ENCODE results near the gene SNAPIN. TPM values are rescaled to one million over a fixed set of nuclear protein-coding genes. Genes with fewer than 3 reads are reported as not detected.

SNAPIN gene
- total and polyA plus RNA-seq, 9 of the 15 experiments (the other 6 are each of a cell fraction or from before 2014, with no cell fraction given): 11.2 to 43.9 (median 32.3) TPM

DNA sequence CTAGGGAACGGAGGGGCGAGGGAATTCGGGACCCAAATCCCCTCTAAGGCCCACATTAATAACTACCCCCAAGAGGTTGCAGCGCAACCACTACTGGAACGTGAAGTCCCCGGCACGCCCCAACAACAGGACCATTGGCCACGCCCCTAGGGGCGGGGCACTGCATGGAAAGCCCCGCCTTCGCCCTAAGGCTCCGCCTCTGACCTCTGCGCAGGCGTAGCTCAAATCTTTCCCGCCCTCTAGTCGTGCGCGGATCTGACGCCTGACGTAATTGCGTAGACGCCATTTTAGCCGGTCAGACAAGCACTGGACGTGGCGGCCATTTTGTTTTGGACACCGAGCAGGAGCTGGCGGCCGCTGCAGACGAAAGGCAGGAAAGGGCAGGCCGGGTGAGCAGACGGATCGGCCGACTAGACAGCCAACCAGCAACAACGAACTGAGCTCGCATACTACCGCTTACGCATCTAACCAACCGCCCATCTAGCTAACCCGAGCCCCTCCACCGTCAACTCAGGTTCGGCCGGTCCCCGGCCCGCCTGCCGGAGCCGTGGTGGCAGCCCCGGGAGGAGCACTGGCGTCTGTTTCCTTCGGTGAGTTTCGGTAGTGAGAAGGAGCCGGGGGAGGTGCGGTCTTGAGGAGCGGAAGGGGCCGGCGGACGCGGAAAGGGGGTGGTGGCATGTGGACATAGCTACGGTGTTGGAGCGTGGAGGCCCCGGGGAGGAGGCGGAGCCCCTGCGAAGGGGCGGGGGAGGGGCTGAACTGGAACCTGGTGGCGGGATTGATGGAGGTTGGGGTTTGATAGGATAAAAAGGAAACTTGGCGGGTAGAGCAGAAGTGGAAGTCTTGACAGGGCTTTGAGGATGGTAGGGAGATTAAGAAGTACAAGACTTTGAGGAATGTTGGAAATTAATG lies 24.5 kb upstream of the SNAPIN start, which contains the start of gene CHTOP (continued):
- TF ChIP-seq, protein P1, sequence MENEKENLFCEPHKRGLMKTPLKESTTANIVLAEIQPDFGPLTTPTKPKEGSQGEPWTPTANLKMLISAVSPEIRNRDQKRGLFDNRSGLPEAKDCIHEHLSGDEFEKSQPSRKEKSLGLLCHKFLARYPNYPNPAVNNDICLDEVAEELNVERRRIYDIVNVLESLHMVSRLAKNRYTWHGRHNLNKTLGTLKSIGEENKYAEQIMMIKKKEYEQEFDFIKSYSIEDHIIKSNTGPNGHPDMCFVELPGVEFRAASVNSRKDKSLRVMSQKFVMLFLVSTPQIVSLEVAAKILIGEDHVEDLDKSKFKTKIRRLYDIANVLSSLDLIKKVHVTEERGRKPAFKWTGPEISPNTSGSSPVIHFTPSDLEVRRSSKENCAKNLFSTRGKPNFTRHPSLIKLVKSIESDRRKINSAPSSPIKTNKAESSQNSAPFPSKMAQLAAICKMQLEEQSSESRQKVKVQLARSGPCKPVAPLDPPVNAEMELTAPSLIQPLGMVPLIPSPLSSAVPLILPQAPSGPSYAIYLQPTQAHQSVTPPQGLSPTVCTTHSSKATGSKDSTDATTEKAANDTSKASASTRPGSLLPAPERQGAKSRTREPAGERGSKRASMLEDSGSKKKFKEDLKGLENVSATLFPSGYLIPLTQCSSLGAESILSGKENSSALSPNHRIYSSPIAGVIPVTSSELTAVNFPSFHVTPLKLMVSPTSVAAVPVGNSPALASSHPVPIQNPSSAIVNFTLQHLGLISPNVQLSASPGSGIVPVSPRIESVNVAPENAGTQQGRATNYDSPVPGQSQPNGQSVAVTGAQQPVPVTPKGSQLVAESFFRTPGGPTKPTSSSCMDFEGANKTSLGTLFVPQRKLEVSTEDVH (IDR thresholded peaks at IDR 0.05; ENCODE audit: low read depth, partially characterized antibody): peak; percentile 50
- TF ChIP-seq ZNF699 (CRISPR knock-in tag; IDR thresholded peaks at IDR 0.05; ENCODE audit: insufficient replicate concordance) (no peak), ELF2 (CRISPR knock-in tag; IDR thresholded peaks at IDR 0.05) (peak; percentile 54; the same call in 1 of the 2 replicates), TCF7L2 (IDR thresholded peaks at IDR 0.05; ENCODE audit: low read depth, low read length) (no peak), ZNF668 (CRISPR knock-in tag; IDR thresholded peaks at IDR 0.05) (no peak), PHF8 (IDR thresholded peaks at IDR 0.05; ENCODE audit: borderline replicate concordance, low read length) (peak; percentile 99), ZZZ3 (IDR thresholded peaks at IDR 0.05) (peak; percentile 81; the same call in 1 of the 2 replicates), POLR2H (tag; IDR thresholded peaks at IDR 0.05; ENCODE audit: low read depth) (peak; percentile 93), FOXP1 (CRISPR knock-in tag; IDR thresholded peaks at IDR 0.05) (0 out of 2 replicates have a peak, but pooled peaks have one; percentile 45), NCOA6 (IDR thresholded peaks at IDR 0.05) (peak; percentile 86), CBFA2T3 (IDR thresholded peaks at IDR 0.05) (no peak), POLR2AphosphoS2 (IDR thresholded peaks at IDR 0.05; ENCODE audit: low read length) (peak; percentile 80), ZNF121 (CRISPR knock-in tag; conservative IDR thresholded peaks at IDR 0.05) (no peak)
- TF ChIP-seq, protein P2, sequence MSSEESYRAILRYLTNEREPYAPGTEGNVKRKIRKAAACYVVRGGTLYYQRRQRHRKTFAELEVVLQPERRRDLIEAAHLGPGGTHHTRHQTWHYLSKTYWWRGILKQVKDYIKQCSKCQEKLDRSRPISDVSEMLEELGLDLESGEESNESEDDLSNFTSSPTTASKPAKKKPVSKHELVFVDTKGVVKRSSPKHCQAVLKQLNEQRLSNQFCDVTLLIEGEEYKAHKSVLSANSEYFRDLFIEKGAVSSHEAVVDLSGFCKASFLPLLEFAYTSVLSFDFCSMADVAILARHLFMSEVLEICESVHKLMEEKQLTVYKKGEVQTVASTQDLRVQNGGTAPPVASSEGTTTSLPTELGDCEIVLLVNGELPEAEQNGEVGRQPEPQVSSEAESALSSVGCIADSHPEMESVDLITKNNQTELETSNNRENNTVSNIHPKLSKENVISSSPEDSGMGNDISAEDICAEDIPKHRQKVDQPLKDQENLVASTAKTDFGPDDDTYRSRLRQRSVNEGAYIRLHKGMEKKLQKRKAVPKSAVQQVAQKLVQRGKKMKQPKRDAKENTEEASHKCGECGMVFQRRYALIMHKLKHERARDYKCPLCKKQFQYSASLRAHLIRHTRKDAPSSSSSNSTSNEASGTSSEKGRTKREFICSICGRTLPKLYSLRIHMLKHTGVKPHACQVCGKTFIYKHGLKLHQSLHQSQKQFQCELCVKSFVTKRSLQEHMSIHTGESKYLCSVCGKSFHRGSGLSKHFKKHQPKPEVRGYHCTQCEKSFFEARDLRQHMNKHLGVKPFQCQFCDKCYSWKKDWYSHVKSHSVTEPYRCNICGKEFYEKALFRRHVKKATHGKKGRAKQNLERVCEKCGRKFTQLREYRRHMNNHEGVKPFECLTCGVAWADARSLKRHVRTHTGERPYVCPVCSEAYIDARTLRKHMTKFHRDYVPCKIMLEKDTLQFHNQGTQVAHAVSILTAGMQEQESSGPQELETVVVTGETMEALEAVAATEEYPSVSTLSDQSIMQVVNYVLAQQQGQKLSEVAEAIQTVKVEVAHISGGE (CRISPR knock-in tag; IDR thresholded peaks at IDR 0.05): peak in 1 of 3 experiments; percentile 79; a peak in 2 of 6 replicates
- TF ChIP-seq, protein P3, sequence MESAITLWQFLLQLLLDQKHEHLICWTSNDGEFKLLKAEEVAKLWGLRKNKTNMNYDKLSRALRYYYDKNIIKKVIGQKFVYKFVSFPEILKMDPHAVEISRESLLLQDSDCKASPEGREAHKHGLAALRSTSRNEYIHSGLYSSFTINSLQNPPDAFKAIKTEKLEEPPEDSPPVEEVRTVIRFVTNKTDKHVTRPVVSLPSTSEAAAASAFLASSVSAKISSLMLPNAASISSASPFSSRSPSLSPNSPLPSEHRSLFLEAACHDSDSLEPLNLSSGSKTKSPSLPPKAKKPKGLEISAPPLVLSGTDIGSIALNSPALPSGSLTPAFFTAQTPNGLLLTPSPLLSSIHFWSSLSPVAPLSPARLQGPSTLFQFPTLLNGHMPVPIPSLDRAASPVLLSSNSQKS (CRISPR knock-in tag; IDR thresholded peaks at IDR 0.05): 0 out of 2 replicates have a peak, but pooled peaks have one; percentile 5
- TF ChIP-seq, protein P4, sequence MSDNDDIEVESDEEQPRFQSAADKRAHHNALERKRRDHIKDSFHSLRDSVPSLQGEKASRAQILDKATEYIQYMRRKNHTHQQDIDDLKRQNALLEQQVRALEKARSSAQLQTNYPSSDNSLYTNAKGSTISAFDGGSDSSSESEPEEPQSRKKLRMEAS (CRISPR knock-in tag; IDR thresholded peaks at IDR 0.05): peak; percentile 86

Measured in K562 (cell line).